Cardiac muscle cell (in vitro differentiated cells and primary cell): ENCODE measurements around the gene CCBE1. TPM values are rescaled to one million over a fixed set of nuclear protein-coding genes. Genes with fewer than 3 reads are reported as not detected.

Experiments
- DNase-seq, 2 donors: peaks; one replicate each; pipeline versions ENCODE4 v3.0.0 to v3.0.0-alpha.2; 2010 to 2017; ENCODE audit warnings: low read depth in 1 of 2, low spot score in 1 of 2
- H3K27ac ChIP-seq: fragments of 200-600 bp; sonication (generic); 2 replicates; pipeline ENCODE4 v1.5.1; 2016
- H3K27me3 ChIP-seq: fragments of 200-600 bp; sonication (generic); 2 replicates; pipeline ENCODE4 v1.6.0; 2016; ENCODE audit warnings: control low read depth
- H3K36me3 ChIP-seq: fragments of 200-600 bp; sonication (generic); 2 replicates; pipeline ENCODE4 v1.5.1; 2016; ENCODE audit warnings: control low read depth
- H3K4me1 ChIP-seq: fragments of 200-600 bp; sonication (generic); 2 replicates; pipeline ENCODE4 v1.8.1; 2017; ENCODE audit warnings: low read depth, mild to moderate bottlenecking, mixed run types
- H3K4me3 ChIP-seq: fragments of 200-600 bp; sonication (generic); 2 replicates; pipeline ENCODE4 v1.5.1; 2016; ENCODE audit warnings: mild to moderate bottlenecking
- H3K9me3 ChIP-seq: fragments of 200-600 bp; sonication (generic); 2 replicates; pipeline ENCODE4 v1.5.1; 2017; ENCODE audit warnings: low read depth, mild to moderate bottlenecking, control low read depth
- CTCF ChIP-seq: IDR thresholded peaks from 2 replicates; pipeline ENCODE4 v1.5.1; 2012; ENCODE audit warnings: low read depth, mild to moderate bottlenecking, low read length
- polyA plus RNA-seq: library from polyadenylated mRNA; unstranded; fragments of >200 nt; fragmentation: Nextera tagmentation; extraction: Ambion mirVana; gene quantifications from 2 replicates; pipeline ENCODE4 v1.2.1, GENCODE V29; 2016
- total RNA-seq: library from RNA; depleted of rRNA; stranded (reverse); fragments of >200 nt; gene quantifications from 2 replicates; pipeline ENCODE4 v1.2.3, GENCODE V29; 2016

CCBE1 gene
- total and polyA plus RNA-seq, 2 experiments from 2014 or later: 1.5 to 3.7 TPM

GRCh38 chr18:59619816-59620215, 77.4 kb downstream of the CCBE1 start:
- H3K27me3 ChIP-seq: no peaks in the 10 kb centered on the region
- no peak for TF ChIP-seq CTCF

GRCh38 chr18:59617468-59617932, 79.7 kb downstream of the CCBE1 start:
- Histone ChIP-seq H3K9me3 (no peaks in the 10 kb centered on the region), H3K27me3 (no peaks in the 10 kb centered on the region), H3K36me3 (no peaks in the 10 kb centered on the region), H3K27ac (no peak overlapping the region), H3K4me1 (no peaks in the 10 kb centered on the region), H3K4me3 (no peak overlapping the region)
- TF ChIP-seq CTCF: no peak
- peak in 1 of 2 donors; percentile 65 for DNase-seq

More at GRCh38 chr18:59619816-59620215, 77.4 kb downstream of the CCBE1 start:
- H3K27ac ChIP-seq: no peak overlapping the region
- H3K36me3 ChIP-seq: no peaks in the 10 kb centered on the region
- H3K4me1 ChIP-seq: no peaks in the 10 kb centered on the region
- H3K4me3 ChIP-seq: no peak overlapping the region
- DNase-seq: no peak
- no peaks in the 10 kb centered on the region for H3K9me3 ChIP-seq

- TF ChIP-seq CTCF: no peak
- Histone ChIP-seq H3K36me3 (no peaks in the 10 kb centered on the region), H3K9me3 (no peaks in the 10 kb centered on the region), H3K27ac (no peak overlapping the region), H3K4me3 (no peak overlapping the region), H3K4me1 (no peaks in the 10 kb centered on the region), H3K27me3 (no peaks in the 10 kb centered on the region)
- peak in 1 of 2 donors; percentile 82 for DNase-seq
Measured at GRCh38 chr18:59616501-59616900, 80.7 kb downstream of the CCBE1 start.

GRCh38 chr18:59613903-59614302, 83.3 kb downstream of the CCBE1 start:
- H3K27ac ChIP-seq: no peak overlapping the region
- no peak overlapping the region for H3K4me3 ChIP-seq
- H3K27me3 ChIP-seq: peaks cover 4% of the 10 kb centered on the region
- no peaks in the 10 kb centered on the region for H3K36me3 ChIP-seq
- TF ChIP-seq CTCF: no peak
- H3K9me3 ChIP-seq: no peaks in the 10 kb centered on the region
- H3K4me1 ChIP-seq: no peaks in the 10 kb centered on the region
- DNase-seq: no peak

- no peak overlapping the region for H3K4me3 ChIP-seq
- H3K27me3 ChIP-seq: peaks cover 5% of the 10 kb centered on the region
Measured at GRCh38 chr18:59612381-59612780, 84.8 kb downstream of the CCBE1 start.

More at GRCh38 chr18:59612381-59612780, 84.8 kb downstream of the CCBE1 start:
- Histone ChIP-seq H3K27ac (no peak overlapping the region), H3K4me1 (no peaks in the 10 kb centered on the region), H3K36me3 (no peaks in the 10 kb centered on the region), H3K9me3 (no peaks in the 10 kb centered on the region)
- TF ChIP-seq CTCF: no peak
- DNase-seq: peak in 1 of 2 donors; percentile 64
